GOT3 (cell line): ENCODE results near the gene RPS13.
"Not testable (repeated sequence)": the region's sequence is repeated elsewhere in the genome, so short reads cannot be mapped to it uniquely, and the experiment has no call there.

ENCODE experiments used
- DNase-seq: peaks from one replicate; lab custom pipeline; 2025; ENCODE audit warnings: mixed read lengths; lab: John Stamatoyannopoulos, UW

The RPS13 gene

DNA sequence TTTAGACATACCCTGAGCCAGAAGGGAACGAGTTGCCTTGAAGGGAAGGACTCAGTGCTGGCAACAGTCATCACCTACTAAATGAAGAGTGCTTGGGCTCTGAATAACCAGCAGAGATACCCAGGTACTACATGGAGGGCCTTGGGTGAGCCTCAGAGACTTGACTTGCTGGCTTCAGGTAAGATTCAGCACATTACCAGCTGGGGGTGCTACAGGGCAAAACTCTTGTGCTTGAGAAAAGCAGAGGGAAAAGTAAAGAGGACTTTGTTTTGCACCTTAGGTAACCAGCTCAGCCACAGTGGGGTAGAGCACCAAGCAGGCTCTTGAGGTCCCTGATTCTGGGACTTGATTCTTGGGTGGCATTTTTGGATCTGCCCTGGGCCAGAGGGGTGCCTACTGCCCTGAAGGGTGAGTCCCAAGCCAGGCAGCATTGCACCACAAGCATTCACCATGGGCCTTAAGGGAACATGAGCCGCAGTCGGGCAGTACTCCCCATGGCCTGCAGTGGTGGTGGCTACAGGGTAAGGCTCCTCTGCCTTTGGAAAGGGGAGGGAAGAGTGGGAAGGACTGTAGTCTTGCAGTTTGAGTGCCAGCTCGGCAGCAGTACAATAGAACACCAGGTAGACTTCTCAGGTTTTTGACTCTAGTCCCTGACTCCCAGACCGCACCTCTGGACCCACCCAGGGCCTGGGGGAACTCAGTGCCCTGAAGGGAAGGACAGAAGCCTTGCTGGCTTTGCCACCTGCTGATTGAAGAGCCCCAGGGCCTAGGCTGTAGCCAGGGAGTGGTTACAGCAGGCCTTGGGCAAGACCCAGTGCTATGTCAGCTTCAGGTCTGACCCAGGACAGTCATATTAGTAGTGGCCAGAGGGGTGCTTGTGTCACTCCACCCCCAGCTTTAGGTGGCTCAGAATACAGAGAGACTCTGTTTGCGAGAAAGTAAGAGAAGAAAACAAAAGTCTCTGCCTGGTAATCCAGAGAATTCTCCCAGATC is 40.5 kb downstream of the RPS13 start:
- DNase-seq = no peak

DNA sequence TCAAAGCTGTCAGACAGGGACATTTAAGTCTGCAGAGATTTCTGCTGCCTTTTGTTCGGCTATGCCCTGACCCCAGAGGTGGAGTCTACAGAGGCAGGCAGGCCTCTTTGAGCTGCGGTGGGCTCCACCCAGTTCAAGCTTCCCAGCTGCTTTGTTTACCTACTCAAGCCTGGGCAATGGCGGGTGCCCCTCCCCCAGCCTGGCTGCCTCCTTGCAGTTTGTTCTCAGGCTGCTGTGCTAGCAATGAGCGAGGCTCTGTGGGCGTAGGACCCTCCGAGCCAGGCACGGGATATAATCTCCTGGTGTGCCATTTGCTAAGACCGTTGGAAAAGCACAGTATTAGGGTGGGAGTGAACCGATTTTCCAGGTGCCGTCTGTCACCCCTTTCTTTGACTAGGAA is 43.4 kb downstream of the RPS13 start:
- not testable (repeated sequence) for DNase-seq

DNA sequence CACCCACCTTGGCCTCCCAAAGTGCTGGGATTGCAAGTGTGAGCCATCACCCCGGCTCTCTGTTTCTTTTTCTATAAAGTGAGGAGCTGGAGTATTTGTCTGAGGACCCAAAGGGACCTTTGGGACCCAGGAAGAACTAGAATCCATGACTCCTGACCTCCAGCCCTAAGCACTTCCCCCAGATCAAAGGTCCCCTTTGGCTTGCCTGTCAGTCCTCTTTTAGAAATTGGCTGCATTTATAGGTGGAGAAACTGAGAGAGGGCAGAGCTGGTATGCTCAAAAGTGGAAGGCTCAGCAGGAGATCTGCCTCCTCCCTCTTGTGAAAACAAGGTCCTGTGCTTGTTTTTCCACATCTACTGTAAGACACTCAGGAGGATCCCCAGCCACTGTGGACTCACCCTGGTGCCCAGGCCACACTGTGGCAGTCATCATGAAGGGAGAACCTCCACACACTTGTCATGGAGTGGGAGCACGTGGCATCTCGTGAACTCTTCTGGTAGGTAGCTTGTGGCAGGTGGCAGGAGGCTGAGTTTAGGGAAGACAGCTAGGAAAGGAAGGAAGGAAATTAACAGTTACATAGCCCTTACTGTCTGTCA is 50.9 kb downstream of the RPS13 start:
- no peak for DNase-seq

DNA sequence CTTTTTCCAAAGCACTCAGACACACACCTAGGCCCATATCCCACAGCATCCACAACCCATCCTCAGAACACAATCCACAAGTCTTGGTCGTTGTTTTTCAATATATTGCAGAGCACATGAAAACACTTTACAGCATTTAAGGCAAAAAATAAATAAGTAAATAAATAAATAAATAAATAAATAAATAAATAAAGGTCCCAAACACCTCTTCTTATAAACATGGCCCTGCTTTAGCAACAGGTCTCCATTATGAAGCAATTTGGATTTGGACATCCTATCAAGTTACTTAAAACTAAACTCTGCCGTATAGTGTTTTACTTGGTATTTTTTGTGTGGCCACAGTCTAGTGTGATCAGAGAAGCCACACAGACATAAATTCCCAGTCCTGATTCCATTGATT is 52.5 kb downstream of the RPS13 start:
- DNase-seq = no peak
